Measurements from ENCODE around the gene CCT7. TPM values are rescaled to one million over a fixed set of nuclear protein-coding genes. Genes with fewer than 3 reads are reported as not detected.

Gene CCT7
- total RNA-seq, 1 donor from 2014 or later = 295 TPM

GRCh38 chr2:73290049-73290839 lies 56.1 kb downstream of the CCT7 start:
- CTCF ChIA-PET = interaction anchor here (0.8 to 2.9 kb wide), 9 partner anchors 12 to 113 kb away, joined by 3 to 12 read pairs (median 3); partner anchors contain the start of gene PRADC1
- DNase-seq = no peak

GRCh38 chr2:73291093-73291460 lies 57.0 kb downstream of the CCT7 start:
- intact Hi-C loops (cut with micrococcal nuclease) = loop anchor here (1.0 to 10.0 kb wide), 5 partner anchors 39 to 1146 kb away; partner anchors contain the start of genes CYP26B1, EMX1, SMYD5 and SPR
- H3K9me3 Mint-ChIP-seq = no peaks in the 10 kb centered on the region
- peaks cover 24% of the 10 kb centered on the region for H3K27me3 Mint-ChIP-seq
- ChIA-PET POLR2A (interaction anchor here (1.1 to 2.5 kb wide), 2 partner anchors 58 to 94 kb away, joined by 3 to 16 read pairs; partner anchors contain the start of genes ALMS1, CCT7 and PRADC1), CTCF (interaction anchor here (0.8 to 2.9 kb wide), 6 partner anchors 19 to 95 kb away, joined by 3 to 12 read pairs (median 4); partner anchors contain the start of genes ALMS1 and PRADC1)
- no peaks in the 10 kb centered on the region for H3K36me3 Mint-ChIP-seq (ENCODE audit: low read depth)
- H3K4me3 Mint-ChIP-seq = peak overlapping the region; percentile 73
- no peak overlapping the region for H3K27ac Mint-ChIP-seq
- DNase-seq = peak; percentile 55
- H3K4me1 Mint-ChIP-seq = peaks cover 34% of the 10 kb centered on the region
- ATAC-seq (ENCODE audit: low read depth) = peak; percentile 49
- TF ChIP-seq, protein P1, sequence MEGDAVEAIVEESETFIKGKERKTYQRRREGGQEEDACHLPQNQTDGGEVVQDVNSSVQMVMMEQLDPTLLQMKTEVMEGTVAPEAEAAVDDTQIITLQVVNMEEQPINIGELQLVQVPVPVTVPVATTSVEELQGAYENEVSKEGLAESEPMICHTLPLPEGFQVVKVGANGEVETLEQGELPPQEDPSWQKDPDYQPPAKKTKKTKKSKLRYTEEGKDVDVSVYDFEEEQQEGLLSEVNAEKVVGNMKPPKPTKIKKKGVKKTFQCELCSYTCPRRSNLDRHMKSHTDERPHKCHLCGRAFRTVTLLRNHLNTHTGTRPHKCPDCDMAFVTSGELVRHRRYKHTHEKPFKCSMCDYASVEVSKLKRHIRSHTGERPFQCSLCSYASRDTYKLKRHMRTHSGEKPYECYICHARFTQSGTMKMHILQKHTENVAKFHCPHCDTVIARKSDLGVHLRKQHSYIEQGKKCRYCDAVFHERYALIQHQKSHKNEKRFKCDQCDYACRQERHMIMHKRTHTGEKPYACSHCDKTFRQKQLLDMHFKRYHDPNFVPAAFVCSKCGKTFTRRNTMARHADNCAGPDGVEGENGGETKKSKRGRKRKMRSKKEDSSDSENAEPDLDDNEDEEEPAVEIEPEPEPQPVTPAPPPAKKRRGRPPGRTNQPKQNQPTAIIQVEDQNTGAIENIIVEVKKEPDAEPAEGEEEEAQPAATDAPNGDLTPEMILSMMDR (IDR thresholded peaks at IDR 0.05) = no peak

More at GRCh38 chr2:73290049-73290839, 56.1 kb downstream of the CCT7 start:
- Mint-ChIP-seq H3K36me3 (ENCODE audit: low read depth) (no peaks in the 10 kb centered on the region), H3K4me3 (no peak overlapping the region), H3K27me3 (peaks cover 16% of the 10 kb centered on the region), H3K27ac (no peak overlapping the region), H3K9me3 (no peaks in the 10 kb centered on the region), H3K4me1 (peaks cover 42% of the 10 kb centered on the region)
- intact Hi-C loops (cut with micrococcal nuclease) = loop anchor here (5.0 to 10.0 kb wide), 4 partner anchors 38 to 1145 kb away; partner anchors contain the start of genes CYP26B1, EMX1 and SPR
- TF ChIP-seq, protein P1 (IDR thresholded peaks at IDR 0.05) = no peak
- POLR2A ChIA-PET = interaction anchor here (0.6 to 2.5 kb wide), 3 partner anchors 57 to 182 kb away, joined by 3 to 16 read pairs (median 3); partner anchors contain the start of genes CCT7, PRADC1 and RAB11FIP5
- no peak for ATAC-seq (ENCODE audit: low read depth)

- Mint-ChIP-seq H3K9me3 (no peaks in the 10 kb centered on the region), H3K4me3 (peak overlapping the region; percentile 73), H3K36me3 (ENCODE audit: low read depth) (no peaks in the 10 kb centered on the region), H3K27ac (no peak overlapping the region), H3K27me3 (peaks cover 29% of the 10 kb centered on the region), H3K4me1 (peaks cover 32% of the 10 kb centered on the region)
- no peak for DNase-seq
- peak; percentile 8 for ATAC-seq (ENCODE audit: low read depth)
- POLR2A ChIA-PET = interaction anchor here (1.1 to 2.5 kb wide), 2 partner anchors 58 to 94 kb away, joined by 3 to 16 read pairs; partner anchors contain the start of genes ALMS1, CCT7 and PRADC1
- TF ChIP-seq, protein P1 (IDR thresholded peaks at IDR 0.05) = no peak
- intact Hi-C loops (cut with micrococcal nuclease) = loop anchor here (1.0 to 10.0 kb wide), 5 partner anchors 39 to 1147 kb away; partner anchors contain the start of genes CYP26B1, EMX1, SMYD5 and SPR
- CTCF ChIA-PET = interaction anchor here (0.9 to 2.1 kb wide), 2 partner anchors 59 to 94 kb away, joined by 3 to 9 read pairs; partner anchors contain the start of genes ALMS1 and PRADC1
Observed at GRCh38 chr2:73291461-73292315, 57.6 kb downstream of the CCT7 start.

DNA sequence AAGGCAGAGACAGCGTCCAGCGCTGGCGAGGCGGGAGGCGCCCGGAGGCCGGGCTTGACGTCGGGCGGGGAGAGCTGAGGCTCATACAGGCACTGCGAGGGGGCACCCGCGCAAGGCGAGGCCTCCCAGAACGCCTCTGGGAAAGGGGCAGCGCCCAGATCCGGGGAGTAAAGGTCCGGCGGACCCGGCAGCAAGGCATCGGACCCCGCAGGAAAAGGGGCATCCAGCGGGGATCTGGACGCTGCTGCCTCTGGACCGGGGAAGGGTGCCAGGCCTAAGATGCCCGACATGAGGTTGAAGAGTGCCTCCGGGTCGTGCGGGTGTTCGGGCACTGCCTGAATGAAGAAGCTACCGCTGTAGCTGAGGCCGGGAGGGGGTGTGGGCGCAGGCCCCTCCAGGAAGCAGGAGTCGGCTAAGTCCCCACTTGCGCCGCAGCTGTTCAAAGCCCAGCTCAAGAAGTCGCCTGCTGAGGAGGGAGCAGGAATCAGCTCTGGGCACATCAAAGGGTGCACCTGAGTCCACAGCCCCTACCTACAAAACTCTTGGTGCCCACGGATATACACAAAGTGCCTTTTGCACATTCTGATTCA lies 58.3 kb downstream of the CCT7 start:
- TF ChIP-seq, protein P1 (IDR thresholded peaks at IDR 0.05) = no peak
- ChIA-PET CTCF (no interaction called here), POLR2A (no interaction called here)
- Mint-ChIP-seq H3K9me3 (no peaks in the 10 kb centered on the region), H3K4me3 (peak overlapping the region; percentile 52), H3K4me1 (peaks cover 28% of the 10 kb centered on the region), H3K27ac (no peak overlapping the region), H3K36me3 (ENCODE audit: low read depth) (no peaks in the 10 kb centered on the region), H3K27me3 (peaks cover 35% of the 10 kb centered on the region)
- no peak for ATAC-seq (ENCODE audit: low read depth)
- intact Hi-C loops (cut with micrococcal nuclease) = loop anchor here (5.0 to 10.0 kb wide), 4 partner anchors 40 to 1148 kb away; partner anchors contain the start of genes CYP26B1, EMX1 and SPR
- DNase-seq = no peak
